Tibial nerve (tissue), 4 donors: ENCODE results near the gene LRSAM1. TPM values are rescaled to one million over a fixed set of nuclear protein-coding genes. Genes with fewer than 3 reads are reported as not detected.
A peak's percentile ranks its signal among the peaks of the same experiment; 100 is the strongest.

Experiments used
- small RNA-seq: library from RNA; depleted of rRNA; stranded (forward); fragments of <200 nt; gene quantifications from one replicate; pipeline ENCODE3, GENCODE V24; 2016
- total RNA-seq, 4 donors: library from RNA; depleted of rRNA; stranded (reverse); fragments of >200 nt; gene quantifications; one replicate each; pipeline ENCODE4 v1.1.0, GENCODE V29; 2016

Gene LRSAM1
- total RNA-seq, 4 donors from 2014 or later: 18.8 to 44.1 (median 28.3) TPM

Small RNA genes lying within 50 kb of the gene (small RNA-seq; reads per million reads assigned to genes)
- gene RF00019 (not detected), gene SNORA65 (103 reads per million, percentile 96 among the genes with 10 or more reads in this experiment)

Other genes starting within 250 kb of the LRSAM1 start
- gene GARNL3, start 186.7 kb upstream of the LRSAM1 start, total RNA-seq: 10 to 100 TPM; 28.4 to 59.7 (median 39.1) TPM
- gene SLC2A8, start 54.3 kb upstream of the LRSAM1 start, total RNA-seq: 10 to 100 TPM; 30.4 to 46.2 (median 31.7) TPM
- gene ZNF79, start 27.1 kb upstream of the LRSAM1 start, total RNA-seq: 10 to 100 TPM; 11.6 to 18.0 (median 13.0) TPM
- 1,000 to 10,000 TPM; 2,005 to 2,223 (median 2,119) TPM for gene RPL12, start 104 bp upstream of the LRSAM1 start, total RNA-seq
- 100 to 1,000 TPM in 3 of 4 donors, 10 to 100 TPM in 1; 96.3 to 142 (median 105) TPM for gene STXBP1, start 160.8 kb downstream of the LRSAM1 start, total RNA-seq